IMR-90 (cell line): Measurements from ENCODE around the gene ADGRG6.
"Not testable (repeated sequence)": the region's sequence is repeated elsewhere in the genome, so short reads cannot be mapped to it uniquely, and the experiment has no call there.

Experiments used
- BHLHE40 ChIP-seq: fragments of 150-350 bp; IDR thresholded peaks from 2 replicates; pipeline ENCODE4 v1.6.1; 2016; ENCODE audit warnings: mild to moderate bottlenecking, low read depth, low read length
- CHD1 ChIP-seq: IDR thresholded peaks from 2 replicates; pipeline ENCODE4 v1.6.1; 2012; ENCODE audit warnings: low read depth, low read length, improper control_type of control experiment
- MAFK ChIP-seq: IDR thresholded peaks from 2 replicates; pipeline ENCODE4 v1.6.1; 2012; ENCODE audit warnings: low read depth, low read length, improper control_type of control experiment
- MXI1 ChIP-seq: IDR thresholded peaks from 2 replicates; pipeline ENCODE4 v1.6.1; 2012; ENCODE audit warnings: low read depth, mild to moderate bottlenecking, low read length, moderate library complexity, borderline replicate concordance
- POLR2A ChIP-seq: IDR thresholded peaks from 2 replicates; pipeline ENCODE4 v1.6.1; 2012; ENCODE audit warnings: mild to moderate bottlenecking, low read depth, low read length
- RAD21 ChIP-seq: IDR thresholded peaks from 2 replicates; pipeline ENCODE4 v1.6.1; 2012; ENCODE audit warnings: low read length, improper control_type of control experiment
- RCOR1 ChIP-seq: IDR thresholded peaks from 2 replicates; pipeline ENCODE4 v1.6.1; 2012; ENCODE audit warnings: mild to moderate bottlenecking, low read length, improper control_type of control experiment; ENCODE audit not compliant: insufficient replicate concordance
- RFX5 ChIP-seq: IDR thresholded peaks from 2 replicates; pipeline ENCODE4 v1.8.0; 2012; ENCODE audit warnings: low read depth, mild to moderate bottlenecking, low read length, moderate library complexity
- SMC3 ChIP-seq: fragments of 150-350 bp; IDR thresholded peaks from 2 replicates; pipeline ENCODE4 v1.6.1; 2016; ENCODE audit warnings: low read depth, mild to moderate bottlenecking, antibody characterized with exemption, low read length, moderate library complexity
- USF2 ChIP-seq: fragments of 150-350 bp; IDR thresholded peaks from 2 replicates; pipeline ENCODE4 v1.6.1; 2017; ENCODE audit warnings: mild to moderate bottlenecking, antibody characterized with exemption, low read length, low read depth
- TF ChIP-seq, protein P1 (sequence below): conservative IDR thresholded peaks from 2 replicates; pipeline ENCODE4 v1.5.1; 2012; ENCODE audit warnings: mild to moderate bottlenecking, low read depth, low read length, improper control_type of control experiment
- TF ChIP-seq, protein P2 (sequence below): fragments of 150-350 bp; IDR thresholded peaks from 2 replicates; pipeline ENCODE4 v1.6.1; 2016; ENCODE audit warnings: low read depth, mild to moderate bottlenecking, low read length, moderate library complexity, borderline replicate concordance

DNA sequence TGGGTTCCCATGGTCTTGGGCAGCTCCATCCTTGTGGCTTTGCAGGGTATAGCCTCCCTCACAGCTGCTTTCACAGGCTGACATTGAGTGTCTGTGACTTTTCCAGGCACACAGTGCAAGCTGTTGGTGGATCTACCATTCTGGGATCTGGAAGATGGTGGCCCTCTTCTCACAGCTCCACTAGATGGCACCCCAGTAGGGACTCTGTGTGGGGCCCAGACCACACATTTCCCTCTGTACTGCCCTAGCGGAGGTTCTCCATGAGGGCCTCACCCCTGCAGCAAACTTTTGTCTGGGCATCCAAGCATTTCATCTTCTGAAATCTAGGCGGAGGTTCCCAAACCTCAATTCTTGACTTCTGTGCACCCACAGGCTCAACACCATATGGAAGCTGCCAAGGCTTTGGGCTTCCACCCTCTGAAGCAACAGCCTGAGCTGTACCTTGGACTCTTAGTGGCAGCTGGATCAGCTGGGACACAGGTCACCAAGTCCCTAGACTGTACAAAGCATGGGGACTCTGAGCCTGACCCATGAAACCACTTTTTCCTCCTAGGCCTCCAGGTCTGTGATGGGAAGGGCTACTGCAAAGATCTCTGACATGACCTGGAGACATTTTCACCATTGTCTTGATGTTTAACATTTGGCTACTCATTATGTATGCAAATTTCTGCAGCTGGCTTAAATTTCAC lies 124.8 kb downstream of the ADGRG6 start:
- TF ChIP-seq, protein P1, sequence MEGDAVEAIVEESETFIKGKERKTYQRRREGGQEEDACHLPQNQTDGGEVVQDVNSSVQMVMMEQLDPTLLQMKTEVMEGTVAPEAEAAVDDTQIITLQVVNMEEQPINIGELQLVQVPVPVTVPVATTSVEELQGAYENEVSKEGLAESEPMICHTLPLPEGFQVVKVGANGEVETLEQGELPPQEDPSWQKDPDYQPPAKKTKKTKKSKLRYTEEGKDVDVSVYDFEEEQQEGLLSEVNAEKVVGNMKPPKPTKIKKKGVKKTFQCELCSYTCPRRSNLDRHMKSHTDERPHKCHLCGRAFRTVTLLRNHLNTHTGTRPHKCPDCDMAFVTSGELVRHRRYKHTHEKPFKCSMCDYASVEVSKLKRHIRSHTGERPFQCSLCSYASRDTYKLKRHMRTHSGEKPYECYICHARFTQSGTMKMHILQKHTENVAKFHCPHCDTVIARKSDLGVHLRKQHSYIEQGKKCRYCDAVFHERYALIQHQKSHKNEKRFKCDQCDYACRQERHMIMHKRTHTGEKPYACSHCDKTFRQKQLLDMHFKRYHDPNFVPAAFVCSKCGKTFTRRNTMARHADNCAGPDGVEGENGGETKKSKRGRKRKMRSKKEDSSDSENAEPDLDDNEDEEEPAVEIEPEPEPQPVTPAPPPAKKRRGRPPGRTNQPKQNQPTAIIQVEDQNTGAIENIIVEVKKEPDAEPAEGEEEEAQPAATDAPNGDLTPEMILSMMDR = not testable (repeated sequence)
- TF ChIP-seq MXI1, SMC3, USF2, BHLHE40, POLR2A, RAD21, RCOR1, CHD1, RFX5, MAFK: not testable (repeated sequence)
- TF ChIP-seq, protein P2, sequence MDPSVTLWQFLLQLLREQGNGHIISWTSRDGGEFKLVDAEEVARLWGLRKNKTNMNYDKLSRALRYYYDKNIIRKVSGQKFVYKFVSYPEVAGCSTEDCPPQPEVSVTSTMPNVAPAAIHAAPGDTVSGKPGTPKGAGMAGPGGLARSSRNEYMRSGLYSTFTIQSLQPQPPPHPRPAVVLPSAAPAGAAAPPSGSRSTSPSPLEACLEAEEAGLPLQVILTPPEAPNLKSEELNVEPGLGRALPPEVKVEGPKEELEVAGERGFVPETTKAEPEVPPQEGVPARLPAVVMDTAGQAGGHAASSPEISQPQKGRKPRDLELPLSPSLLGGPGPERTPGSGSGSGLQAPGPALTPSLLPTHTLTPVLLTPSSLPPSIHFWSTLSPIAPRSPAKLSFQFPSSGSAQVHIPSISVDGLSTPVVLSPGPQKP = not testable (repeated sequence)
